CD14-positive monocyte (primary cell): ENCODE data around the gene OPRM1. TPM values are rescaled to one million over a fixed set of nuclear protein-coding genes. Genes with fewer than 3 reads are reported as not detected.

Experiments used
- DNase-seq, 3 donors: peaks; one replicate each; pipeline ENCODE4 v3.0.0-alpha.2; 2011 to 2022
- H2AFZ ChIP-seq: 2 replicates; pipeline ENCODE4 v1.6.0; 2012; ENCODE audit warnings: mild to moderate bottlenecking, low read depth, low read length, inconsistent platforms; ENCODE audit not compliant: insufficient read depth, poor library complexity, severe bottlenecking
- H3K27ac ChIP-seq, 2 donors: 1 replicate in 1 of 2; 2 replicates in 1 of 2; pipeline ENCODE4 v1.5.1; 2012 to 2013; ENCODE audit warnings: low read length in 2 of 2, control low read depth in 1 of 2, inconsistent platforms in 1 of 2, low read depth in 1 of 2, mild to moderate bottlenecking in 1 of 2
- H3K27me3 ChIP-seq, 2 donors: one replicate each; pipeline versions ENCODE4 v1.6.0 to v1.6.1; 2011 to 2013; ENCODE audit warnings: low read length in 2 of 2; ENCODE audit not compliant: control insufficient read depth in 2 of 2, insufficient read depth in 2 of 2
- H3K36me3 ChIP-seq, 2 donors: replicated peaks in 1 of 2; 1 replicate in 1 of 2; 2 replicates in 1 of 2; pipeline versions ENCODE4 v1.5.1 to v1.6.1; 2012 to 2013; ENCODE audit warnings: low read length in 2 of 2, control low read depth in 1 of 2, inconsistent platforms in 1 of 2, mild to moderate bottlenecking in 1 of 2; ENCODE audit not compliant: insufficient read depth in 2 of 2, control insufficient read depth in 1 of 2
- H3K4me1 ChIP-seq, 2 donors: 1 replicate in 1 of 2; 2 replicates in 1 of 2; pipeline versions ENCODE4 v1.5.1 to v1.6.1; 2012 to 2013; ENCODE audit warnings: low read length in 2 of 2, control low read depth in 1 of 2, inconsistent platforms in 1 of 2, mild to moderate bottlenecking in 1 of 2, moderate library complexity in 1 of 2; ENCODE audit not compliant: insufficient read depth in 2 of 2, control insufficient read depth in 1 of 2
- H3K4me2 ChIP-seq: replicated peaks from 2 replicates; pipeline ENCODE3; 2012; ENCODE audit warnings: low read length, moderate library complexity, mild to moderate bottlenecking; ENCODE audit not compliant: poor library complexity, severe bottlenecking; ENCODE audit errors: extremely low read depth
- H3K4me3 ChIP-seq, 3 experiments: fragments of 200-600 bp in 1 of 3; sonication (generic) in 1 of 3; replicated peaks in 1 of 3; 1 replicate in 2 of 3; 2 replicates in 1 of 3; pipeline ENCODE4 v1.5.1; 2011 to 2013; ENCODE audit warnings: low read length in 3 of 3, mild to moderate bottlenecking in 3 of 3, control low read depth in 2 of 3, low read depth in 2 of 3, inconsistent platforms in 1 of 3, moderate library complexity in 1 of 3
- H3K79me2 ChIP-seq: 2 replicates; pipeline ENCODE4 v1.6.0; 2012; ENCODE audit warnings: mild to moderate bottlenecking, control low read depth, inconsistent platforms, low read length, moderate library complexity; ENCODE audit not compliant: insufficient read depth
- H3K9ac ChIP-seq: 2 replicates; pipeline ENCODE4 v1.6.0; 2017; ENCODE audit warnings: low read length, mild to moderate bottlenecking; ENCODE audit not compliant: insufficient read depth, poor library complexity, severe bottlenecking
- H3K9me3 ChIP-seq, 2 donors: replicated peaks in 1 of 2; 1 replicate in 1 of 2; 2 replicates in 1 of 2; pipeline versions ENCODE4 v1.5.1 to v1.6.1; 2012 to 2013; ENCODE audit warnings: low read length in 2 of 2, control low read depth in 1 of 2; ENCODE audit not compliant: control insufficient read depth in 1 of 2, insufficient read depth in 1 of 2
- H4K20me1 ChIP-seq: 2 replicates; pipeline ENCODE4 v1.6.0; 2012; ENCODE audit warnings: mild to moderate bottlenecking, low read length, control low read depth, moderate library complexity; ENCODE audit not compliant: insufficient read depth
- H3K27ac Mint-ChIP-seq, 7 donors: one replicate each; pipeline ENCODE4 v1.8.0; 2020; ENCODE audit warnings: mild to moderate bottlenecking in 7 of 7, mixed read lengths in 7 of 7, moderate library complexity in 6 of 7, inconsistent platforms in 2 of 7
- H3K27me3 Mint-ChIP-seq, 3 donors: one replicate each; pipeline ENCODE4 v1.8.0; 2021 to 2022; ENCODE audit warnings: low read depth in 3 of 3, mild to moderate bottlenecking in 3 of 3, mixed read lengths in 3 of 3, moderate library complexity in 3 of 3, inconsistent platforms in 1 of 3
- H3K36me3 Mint-ChIP-seq, 2 donors: one replicate each; pipeline ENCODE4 v1.8.0; 2020; ENCODE audit warnings: mixed read lengths in 2 of 2, inconsistent platforms in 1 of 2, mild to moderate bottlenecking in 1 of 2
- H3K4me1 Mint-ChIP-seq: one replicate; pipeline ENCODE4 v1.8.0; 2020; ENCODE audit warnings: mild to moderate bottlenecking, mixed read lengths
- H3K4me3 Mint-ChIP-seq, 2 donors: one replicate each; pipeline ENCODE4 v1.8.0; 2020; ENCODE audit warnings: mild to moderate bottlenecking in 2 of 2, mixed read lengths in 2 of 2, moderate library complexity in 1 of 2
- H3K9me3 Mint-ChIP-seq, 7 donors: one replicate each; pipeline ENCODE4 v1.8.0; 2020 to 2022; ENCODE audit warnings: mixed read lengths in 7 of 7, mild to moderate bottlenecking in 6 of 7, moderate library complexity in 6 of 7, inconsistent platforms in 2 of 7
- WGBS: methylation state at CpG from one replicate; pipeline ENCODE4 v1.1.5; 2013; ENCODE audit warnings: missing lambda C conversion rate; ENCODE audit not compliant: insufficient coverage; 5-methylcytosine and 5-hydroxymethylcytosine counted together
- intact Hi-C, 2 donors: fragments of 100-400 bp; cut with micrococcal nuclease; formaldehyde crosslinking; loops; one replicate each; pipeline versions ENCODE4 v1.15.0 to v1.15.1; 2023
- polyA plus RNA-seq, 3 donors: library from polyadenylated mRNA; depleted of rRNA in 1 of 3; unstranded in 2 of 3; stranded (reverse) in 1 of 3; fragments of 300-500 nt in 2 of 3; fragments of >200 nt in 1 of 3; fragmentation: Illumina TruSeq in 2 of 3; gene quantifications; 1 replicate in 2 of 3; 2 replicates in 1 of 3; pipeline ENCODE4 v1.2.3, GENCODE V29; 2012 to 2021
- TF ChIP-seq, protein P1 (sequence below): fragments of 200-600 bp; IDR thresholded peaks from one replicate; pipeline ENCODE4 v1.8.0; 2022; ENCODE audit warnings: antibody characterized with exemption, mild to moderate bottlenecking

The OPRM1 gene
- polyA plus RNA-seq, 3 donors, result not detected

- peaks cover 19 to 48% of the 10 kb centered on the region in 2 donors for H3K36me3 ChIP-seq
- no peak overlapping the region for H3K9ac ChIP-seq
- intact Hi-C loops, result no loop called here
- H3K27ac ChIP-seq, result peak overlapping the region in 1 of 2 donors; percentile 50
- Mint-ChIP-seq H3K27ac (peak overlapping the region in 4 of 7 donors; percentile 5 to 35 (median 20)), H3K27me3 (no peaks in the 10 kb centered on the region), H3K4me1 (peaks cover 12% of the 10 kb centered on the region), H3K4me3 (no peak overlapping the region), H3K9me3 (peaks cover 0 to 2% (median 0%) of the 10 kb centered on the region in 7 donors), H3K36me3 (peaks cover 34 to 41% of the 10 kb centered on the region in 2 donors)
- no peaks in the 10 kb centered on the region for H3K27me3 ChIP-seq
- peaks cover 55% of the 10 kb centered on the region for H4K20me1 ChIP-seq
- H3K4me3 ChIP-seq, result no peak overlapping the region
- DNase-seq, result no peak
- peaks cover 5 to 9% of the 10 kb centered on the region in 2 donors for H3K4me1 ChIP-seq
- no peak overlapping the region for H2AFZ ChIP-seq
- no peaks in the 10 kb centered on the region for H3K9me3 ChIP-seq
- 63% methylated on average over 3 of the region's 3 CpGs for WGBS
- peaks cover 69% of the 10 kb centered on the region for H3K79me2 ChIP-seq
- H3K4me2 ChIP-seq, result no peak overlapping the region
- TF ChIP-seq, protein P1, sequence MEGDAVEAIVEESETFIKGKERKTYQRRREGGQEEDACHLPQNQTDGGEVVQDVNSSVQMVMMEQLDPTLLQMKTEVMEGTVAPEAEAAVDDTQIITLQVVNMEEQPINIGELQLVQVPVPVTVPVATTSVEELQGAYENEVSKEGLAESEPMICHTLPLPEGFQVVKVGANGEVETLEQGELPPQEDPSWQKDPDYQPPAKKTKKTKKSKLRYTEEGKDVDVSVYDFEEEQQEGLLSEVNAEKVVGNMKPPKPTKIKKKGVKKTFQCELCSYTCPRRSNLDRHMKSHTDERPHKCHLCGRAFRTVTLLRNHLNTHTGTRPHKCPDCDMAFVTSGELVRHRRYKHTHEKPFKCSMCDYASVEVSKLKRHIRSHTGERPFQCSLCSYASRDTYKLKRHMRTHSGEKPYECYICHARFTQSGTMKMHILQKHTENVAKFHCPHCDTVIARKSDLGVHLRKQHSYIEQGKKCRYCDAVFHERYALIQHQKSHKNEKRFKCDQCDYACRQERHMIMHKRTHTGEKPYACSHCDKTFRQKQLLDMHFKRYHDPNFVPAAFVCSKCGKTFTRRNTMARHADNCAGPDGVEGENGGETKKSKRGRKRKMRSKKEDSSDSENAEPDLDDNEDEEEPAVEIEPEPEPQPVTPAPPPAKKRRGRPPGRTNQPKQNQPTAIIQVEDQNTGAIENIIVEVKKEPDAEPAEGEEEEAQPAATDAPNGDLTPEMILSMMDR, result no peak
Observed at GRCh38 chr6:154268486-154268885, 229.4 kb downstream of the OPRM1 start.

GRCh38 chr6:154274168-154274567 lies 235.1 kb downstream of the OPRM1 start:
- Histone ChIP-seq H3K4me2 (no peak overlapping the region), H3K4me3 (no peak overlapping the region), H4K20me1 (peaks cover 82% of the 10 kb centered on the region), H3K4me1 (peaks cover 5% of the 10 kb centered on the region in 2 donors), H3K27me3 (no peaks in the 10 kb centered on the region), H3K36me3 (peaks cover 2 to 23% of the 10 kb centered on the region in 2 donors), H3K27ac (peak overlapping the region in 1 of 2 donors; percentile 37), H3K9me3 (no peaks in the 10 kb centered on the region), H2AFZ (no peak overlapping the region), H3K79me2 (peaks cover 94% of the 10 kb centered on the region), H3K9ac (no peak overlapping the region)
- H3K4me3 Mint-ChIP-seq, result no peak overlapping the region
- peaks cover 22 to 40% of the 10 kb centered on the region in 2 donors for H3K36me3 Mint-ChIP-seq
- intact Hi-C loops, result no loop called here
- 90% methylated on average over 1 of the region's 2 CpGs for WGBS
- DNase-seq, result no peak
- H3K4me1 Mint-ChIP-seq, result peaks cover 26% of the 10 kb centered on the region
- H3K9me3 Mint-ChIP-seq, result no peaks in the 10 kb centered on the region
- H3K27me3 Mint-ChIP-seq, result no peaks in the 10 kb centered on the region
- TF ChIP-seq, protein P1, result no peak
- H3K27ac Mint-ChIP-seq, result peak overlapping the region in 1 of 7 donors; percentile 22
